Activated CD8-positive, alpha-beta memory T cell treated with anti-CD3 and anti-CD28 coated beads, Interleukin-2, amount 50 U/mL, for 24 hours (primary cell): ENCODE data around the gene PADI2.

Experiments used
- DNase-seq: peaks from one replicate; pipeline ENCODE4 v3.0.0-alpha.2; 2020; ENCODE audit errors: extremely low read depth

PADI2 gene

GRCh38 chr1:17119076-17119772 is at the start of gene PADI2:
Gene PADI2, minus strand, starts transcription at chr1:17119451. Its CDS starts 80 bp downstream, at chr1:17119371.
- peak; percentile 7 for DNase-seq

DNA sequence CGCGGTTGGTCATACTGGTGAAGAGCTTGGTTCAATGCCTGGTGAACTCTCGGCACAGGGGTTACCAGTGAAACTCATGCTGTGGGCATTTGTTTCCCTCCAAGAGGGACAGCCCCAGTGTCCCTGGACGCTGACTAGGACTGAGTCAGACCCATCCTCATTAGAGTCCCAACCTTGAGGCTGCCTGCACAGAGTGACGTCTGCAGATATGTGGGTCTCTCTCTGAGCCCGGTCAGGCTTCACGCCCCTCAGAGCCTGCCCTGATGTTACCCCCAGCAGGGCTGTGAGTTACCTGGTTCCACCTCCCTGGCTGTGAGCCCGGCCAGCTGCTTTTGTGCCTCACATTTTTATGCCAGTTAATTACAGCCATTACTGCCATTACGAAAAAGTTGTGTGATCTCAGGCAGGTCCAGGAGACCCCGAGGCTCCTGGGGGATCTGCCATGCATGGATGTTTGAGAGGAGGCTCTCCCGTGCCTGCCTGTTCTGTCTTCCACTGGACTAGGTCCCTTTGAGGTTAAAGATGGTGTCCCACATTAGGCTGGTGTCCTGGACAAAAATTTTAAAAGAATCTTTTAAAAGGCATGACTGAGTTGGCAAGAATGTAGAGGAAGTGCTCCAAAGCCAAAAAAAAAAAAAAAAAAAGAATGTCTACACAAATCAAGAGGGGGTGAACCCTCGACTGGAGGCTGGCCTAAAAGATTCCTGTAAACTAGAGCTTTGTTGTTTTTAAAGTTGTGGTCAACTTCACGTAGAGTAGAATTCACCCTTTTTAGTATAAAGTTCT is 49.0 kb upstream of the PADI2 start:
- no peak for DNase-seq

- no peak for DNase-seq
Measured at GRCh38 chr1:17167786-17168090, 48.5 kb upstream of the PADI2 start.

- no peak for DNase-seq
Measured at GRCh38 chr1:17167041-17167785, 48.0 kb upstream of the PADI2 start.

GRCh38 chr1:17165823-17166222 is 46.6 kb upstream of the PADI2 start:
- DNase-seq: no peak

DNA sequence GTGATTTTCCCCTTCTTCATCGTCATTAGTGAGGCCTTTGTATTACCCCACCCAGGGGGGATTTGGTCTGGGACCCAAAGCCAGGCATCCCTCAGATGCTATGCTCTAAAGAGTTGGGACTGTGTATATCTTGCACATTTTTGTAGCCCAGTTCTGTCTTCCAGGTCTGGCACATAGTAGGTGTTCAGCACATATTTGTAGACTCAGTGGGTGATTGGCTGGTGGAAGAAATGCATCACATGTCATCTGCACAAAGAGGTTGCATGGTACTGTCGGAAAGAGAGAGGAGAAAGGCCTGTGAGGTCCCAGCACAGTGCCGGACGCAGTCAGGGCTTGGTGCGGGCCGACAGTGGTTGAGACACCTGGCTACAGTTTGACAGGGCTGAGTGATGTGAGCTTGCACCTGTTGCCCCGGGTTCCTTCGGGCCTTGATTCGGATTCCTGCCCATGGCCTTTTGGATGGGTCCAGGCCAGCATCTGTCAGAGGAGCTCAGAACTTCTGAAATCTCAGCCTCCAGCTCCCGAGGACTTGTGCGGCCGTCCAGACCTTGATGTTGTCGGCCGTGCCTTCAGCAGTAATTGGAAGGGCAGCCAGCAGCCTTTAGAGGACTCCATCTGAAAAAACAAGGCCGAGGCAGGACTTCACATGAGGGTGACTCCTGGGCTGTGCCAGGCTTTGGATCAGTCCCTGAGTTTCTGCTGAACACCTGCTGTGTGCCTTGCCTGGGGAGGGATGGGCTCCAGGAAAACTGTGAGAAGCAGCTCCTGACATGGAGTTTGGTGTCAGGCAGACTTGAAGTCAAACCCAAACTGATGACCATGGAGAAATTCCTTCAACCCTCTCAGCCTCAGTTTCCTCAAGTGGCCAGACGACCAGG is 44.8 kb upstream of the PADI2 start:
- DNase-seq: no peak

DNA sequence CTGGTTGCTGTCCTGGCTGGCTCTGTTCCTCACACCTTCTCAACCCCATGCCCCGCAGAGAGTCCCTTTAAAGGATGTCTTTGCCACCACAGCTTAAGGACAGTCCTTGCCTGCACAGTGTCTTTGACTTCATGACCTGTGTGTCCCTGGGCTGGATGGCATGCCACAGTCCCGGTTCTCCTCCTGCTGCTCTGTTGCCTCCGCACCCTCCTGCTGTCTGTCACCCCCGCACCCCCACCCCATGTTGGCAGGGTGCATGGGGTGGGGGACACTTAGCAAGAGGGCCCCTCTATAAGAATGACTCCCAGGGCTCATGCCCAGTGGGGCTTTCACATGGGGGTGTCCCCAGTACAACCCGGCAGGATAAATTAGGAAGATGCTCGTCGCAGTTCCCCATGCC is 44.1 kb upstream of the PADI2 start:
- DNase-seq: no peak

GRCh38 chr1:17162941-17163340 is 43.7 kb upstream of the PADI2 start:
- no peak for DNase-seq

DNA sequence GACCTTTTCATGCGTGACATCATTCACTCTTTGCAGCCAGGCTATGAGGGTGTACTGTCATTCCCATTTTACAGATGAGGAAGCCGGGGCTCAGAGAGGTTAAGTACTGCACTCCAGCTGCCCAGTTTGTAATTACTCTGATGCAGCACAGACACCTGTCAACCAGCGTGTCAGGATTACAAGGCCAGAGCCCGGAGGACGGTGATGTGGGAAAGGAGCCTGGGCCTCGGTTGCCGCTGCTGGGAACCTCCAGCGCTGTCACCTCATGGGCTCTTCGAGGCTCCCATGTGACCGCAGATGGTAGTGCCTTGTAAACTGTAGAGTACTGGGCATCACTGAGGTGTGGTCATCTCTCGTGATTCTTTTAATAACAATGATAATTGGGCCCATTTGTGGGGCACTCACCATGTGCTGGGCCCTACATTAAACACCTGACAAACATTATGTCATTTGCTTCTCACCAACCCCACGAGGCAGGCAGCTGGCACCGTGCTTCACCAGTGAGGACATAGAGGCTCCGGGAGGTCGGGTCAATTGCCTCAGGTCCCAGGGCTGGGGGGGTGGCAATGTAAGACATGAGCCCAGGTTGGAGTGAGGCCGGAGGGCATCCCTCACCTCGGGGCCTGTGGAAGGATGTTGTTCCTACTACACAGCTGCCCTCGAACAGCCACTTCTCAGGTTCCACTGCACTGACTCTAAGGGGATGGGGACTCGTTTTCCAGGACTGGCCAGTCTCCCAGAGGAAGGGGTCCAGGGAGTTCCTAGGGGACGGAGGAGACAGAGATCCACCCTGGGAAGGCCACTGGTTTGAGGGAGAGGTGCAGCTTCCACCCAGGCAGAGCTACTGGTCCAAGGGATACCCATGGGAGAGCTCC is 42.9 kb upstream of the PADI2 start:
- no peak for DNase-seq

GRCh38 chr1:17161137-17161740 is 42.0 kb upstream of the PADI2 start:
- DNase-seq: no peak

- no peak for DNase-seq
Measured at GRCh38 chr1:17158961-17159360, 39.7 kb upstream of the PADI2 start.

- DNase-seq: no peak
Measured at GRCh38 chr1:17156108-17156507, 36.9 kb upstream of the PADI2 start.

- DNase-seq: no peak
Measured at GRCh38 chr1:17155257-17155920, 36.1 kb upstream of the PADI2 start.

DNA sequence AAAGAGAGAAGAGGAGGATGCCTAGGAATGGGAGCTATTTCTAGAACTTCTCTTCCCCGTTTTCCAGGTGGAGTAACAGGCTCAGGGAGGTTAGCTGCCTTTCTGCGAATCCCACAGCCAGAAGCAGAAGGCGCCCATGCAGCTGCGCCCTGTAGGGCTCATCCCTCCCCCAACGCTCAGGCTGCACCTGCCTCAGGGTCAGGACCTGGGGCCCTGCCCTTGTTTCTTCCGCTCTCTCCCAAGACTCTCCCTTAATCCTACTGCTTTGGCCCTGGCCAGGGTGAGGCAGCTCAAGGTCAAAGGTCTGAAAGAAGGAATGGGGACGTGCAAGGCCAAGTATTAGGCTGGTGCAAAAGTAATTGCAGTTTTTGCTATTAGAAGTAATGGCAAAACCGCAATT is 30.5 kb upstream of the PADI2 start:
- DNase-seq: no peak

DNA sequence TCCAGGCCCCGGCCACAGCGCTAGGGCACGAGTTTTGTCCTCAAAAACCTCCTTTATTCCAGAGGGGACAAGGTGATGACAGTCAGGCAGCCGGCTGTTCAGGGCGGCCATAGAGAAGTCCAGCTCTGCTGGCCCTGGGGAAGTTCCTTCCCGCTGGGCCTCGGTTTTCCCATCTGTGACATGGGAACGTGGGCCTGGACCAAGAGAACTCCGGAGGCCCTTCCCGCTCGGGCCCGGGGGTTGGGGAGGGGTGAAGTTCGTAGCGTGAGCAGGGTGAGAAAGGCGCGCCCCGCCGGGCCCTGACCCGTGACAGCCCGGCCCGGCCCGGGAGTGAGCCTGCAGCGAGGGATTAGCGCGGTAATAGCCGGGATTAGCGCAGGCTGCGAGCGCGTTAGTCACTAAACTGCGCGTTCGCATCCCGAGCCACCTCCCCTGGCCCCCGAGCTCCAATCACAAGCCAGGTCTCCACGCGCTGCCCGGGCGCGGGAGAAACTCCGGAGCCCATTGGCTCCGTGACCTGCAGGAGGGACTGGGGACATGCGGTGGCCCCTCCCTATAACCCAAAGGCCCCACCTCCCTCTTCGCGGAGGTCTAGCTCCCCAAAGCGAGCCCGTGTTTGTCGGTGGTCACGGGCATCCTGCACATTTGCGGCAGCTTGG is 29.8 kb upstream of the PADI2 start:
- no peak for DNase-seq

GRCh38 chr1:17145648-17146047 is 26.4 kb upstream of the PADI2 start:
- DNase-seq: no peak

DNA sequence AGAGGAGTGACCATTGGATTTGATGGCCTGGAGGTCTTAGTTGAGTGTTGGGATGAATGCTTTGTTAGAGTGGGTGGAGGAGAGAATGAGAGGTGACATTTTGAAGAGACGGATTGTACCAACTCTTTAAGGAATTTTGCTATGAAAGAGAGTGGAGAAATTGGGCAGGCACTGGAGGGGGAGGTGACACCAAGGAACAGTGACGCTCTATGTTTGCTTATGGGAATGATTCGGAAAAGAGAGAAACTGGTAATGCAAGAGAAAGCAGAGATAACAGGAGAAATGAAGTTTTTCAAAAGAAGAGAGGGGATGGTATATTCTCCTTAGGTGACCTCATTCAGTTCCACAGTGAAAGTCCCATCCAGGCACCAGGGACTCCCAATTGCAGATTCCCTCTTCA is 24.5 kb upstream of the PADI2 start:
- no peak for DNase-seq

GRCh38 chr1:17141441-17142197 is 22.4 kb upstream of the PADI2 start:
- no peak for DNase-seq

DNA sequence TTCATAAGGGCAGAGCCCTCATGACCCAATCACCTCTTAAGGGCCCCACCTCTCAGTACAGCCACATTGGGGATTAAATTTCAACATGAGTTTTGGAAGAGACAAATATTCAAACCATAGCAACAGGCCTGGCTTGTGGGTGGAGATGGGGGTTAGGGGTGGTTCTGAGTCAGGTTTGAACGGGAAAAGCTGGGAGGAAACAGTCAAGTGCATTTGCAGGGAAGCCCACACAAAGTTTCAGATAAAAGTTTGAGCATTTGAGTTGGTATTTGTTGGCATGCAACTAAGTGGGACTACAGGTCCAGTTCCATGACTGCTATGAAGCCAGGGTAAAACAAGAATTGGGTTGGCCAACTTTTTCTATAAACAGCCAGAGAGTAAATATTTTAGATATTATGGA is 21.0 kb upstream of the PADI2 start:
- no peak for DNase-seq
